ENCODE results near the gene STAT2. TPM values are rescaled to one million over a fixed set of nuclear protein-coding genes. Genes with fewer than 3 reads are reported as not detected.
"Not testable (repeated sequence)": the region's sequence is repeated elsewhere in the genome, so short reads cannot be mapped to it uniquely, and the experiment has no call there.

Gene STAT2
- total RNA-seq, 1 donor from 2014 or later = 327 TPM

GRCh38 chr12:56337753-56338251 lies 22.1 kb downstream of the STAT2 start:
- peaks cover 14% of the 10 kb centered on the region for H3K4me1 Mint-ChIP-seq (ENCODE audit: unreplicated experiment)
- DNase-seq (ENCODE audit: extremely low spot score, unreplicated experiment) = no peak
- H3K9me3 Mint-ChIP-seq (ENCODE audit: unreplicated experiment) = no peaks in the 10 kb centered on the region
- H3K36me3 Mint-ChIP-seq (ENCODE audit: unreplicated experiment) = no peaks in the 10 kb centered on the region
- TF ChIP-seq, protein P1, sequence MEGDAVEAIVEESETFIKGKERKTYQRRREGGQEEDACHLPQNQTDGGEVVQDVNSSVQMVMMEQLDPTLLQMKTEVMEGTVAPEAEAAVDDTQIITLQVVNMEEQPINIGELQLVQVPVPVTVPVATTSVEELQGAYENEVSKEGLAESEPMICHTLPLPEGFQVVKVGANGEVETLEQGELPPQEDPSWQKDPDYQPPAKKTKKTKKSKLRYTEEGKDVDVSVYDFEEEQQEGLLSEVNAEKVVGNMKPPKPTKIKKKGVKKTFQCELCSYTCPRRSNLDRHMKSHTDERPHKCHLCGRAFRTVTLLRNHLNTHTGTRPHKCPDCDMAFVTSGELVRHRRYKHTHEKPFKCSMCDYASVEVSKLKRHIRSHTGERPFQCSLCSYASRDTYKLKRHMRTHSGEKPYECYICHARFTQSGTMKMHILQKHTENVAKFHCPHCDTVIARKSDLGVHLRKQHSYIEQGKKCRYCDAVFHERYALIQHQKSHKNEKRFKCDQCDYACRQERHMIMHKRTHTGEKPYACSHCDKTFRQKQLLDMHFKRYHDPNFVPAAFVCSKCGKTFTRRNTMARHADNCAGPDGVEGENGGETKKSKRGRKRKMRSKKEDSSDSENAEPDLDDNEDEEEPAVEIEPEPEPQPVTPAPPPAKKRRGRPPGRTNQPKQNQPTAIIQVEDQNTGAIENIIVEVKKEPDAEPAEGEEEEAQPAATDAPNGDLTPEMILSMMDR (IDR thresholded peaks at IDR 0.05) = no peak
- H3K27me3 Mint-ChIP-seq (ENCODE audit: unreplicated experiment) = no peaks in the 10 kb centered on the region
- no peak overlapping the region for H3K4me3 Mint-ChIP-seq (ENCODE audit: unreplicated experiment)
- no peak overlapping the region for H3K27ac Mint-ChIP-seq (ENCODE audit: unreplicated experiment)

- no peak for DNase-seq (ENCODE audit: extremely low spot score, unreplicated experiment)
- TF ChIP-seq, protein P1 (IDR thresholded peaks at IDR 0.05) = no peak
- Mint-ChIP-seq H3K4me1 (ENCODE audit: unreplicated experiment) (peaks cover 17% of the 10 kb centered on the region), H3K36me3 (ENCODE audit: unreplicated experiment) (no peaks in the 10 kb centered on the region), H3K4me3 (ENCODE audit: unreplicated experiment) (no peak overlapping the region), H3K9me3 (ENCODE audit: unreplicated experiment) (no peaks in the 10 kb centered on the region), H3K27ac (ENCODE audit: unreplicated experiment) (no peak overlapping the region), H3K27me3 (ENCODE audit: unreplicated experiment) (no peaks in the 10 kb centered on the region)
Observed at GRCh38 chr12:56336361-56337167, 23.3 kb downstream of the STAT2 start.

GRCh38 chr12:56335527-56335926 lies 24.4 kb downstream of the STAT2 start:
- not testable (repeated sequence) for H3K36me3 Mint-ChIP-seq (ENCODE audit: unreplicated experiment); H3K4me3 Mint-ChIP-seq (ENCODE audit: unreplicated experiment); H3K27me3 Mint-ChIP-seq (ENCODE audit: unreplicated experiment); H3K9me3 Mint-ChIP-seq (ENCODE audit: unreplicated experiment); H3K27ac Mint-ChIP-seq (ENCODE audit: unreplicated experiment); DNase-seq (ENCODE audit: extremely low spot score, unreplicated experiment)
- peaks cover 17% of the 10 kb centered on the region for H3K4me1 Mint-ChIP-seq (ENCODE audit: unreplicated experiment)

DNA sequence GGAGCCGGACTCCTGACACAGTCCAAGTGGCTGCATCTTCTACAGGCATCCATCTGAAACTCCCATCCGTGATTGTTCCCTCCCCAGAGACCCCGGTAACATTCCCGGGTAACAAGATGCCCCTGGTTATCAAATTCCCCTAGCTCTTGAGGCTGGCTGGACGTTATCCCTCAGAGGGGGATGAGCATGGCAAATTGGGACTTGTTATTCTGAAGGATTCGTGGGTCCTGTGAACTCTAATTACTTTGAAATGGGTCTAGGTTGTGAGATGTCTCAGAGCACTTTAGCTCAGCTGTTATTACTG lies 25.5 kb downstream of the STAT2 start:
- Mint-ChIP-seq H3K4me1 (ENCODE audit: unreplicated experiment) (peaks cover 17% of the 10 kb centered on the region), H3K27ac (ENCODE audit: unreplicated experiment) (peak overlapping the region; percentile 97)
- no peak for DNase-seq (ENCODE audit: extremely low spot score, unreplicated experiment)

GRCh38 chr12:56333679-56334489 lies 26.0 kb downstream of the STAT2 start, which contains the start of gene PAN2:
TSS of gene PAN2 (minus strand) at chr12:56334000. CDS start at chr12:56333094, 906 bp downstream.
- H3K36me3 Mint-ChIP-seq (ENCODE audit: unreplicated experiment) = peaks cover 3% of the 10 kb centered on the region
- TF ChIP-seq, protein P1 (IDR thresholded peaks at IDR 0.05) = peak; percentile 81
- peak; percentile 95 for DNase-seq (ENCODE audit: extremely low spot score, unreplicated experiment)
- H3K9me3 Mint-ChIP-seq (ENCODE audit: unreplicated experiment) = no peaks in the 10 kb centered on the region
- H3K27ac Mint-ChIP-seq (ENCODE audit: unreplicated experiment) = peak within 1 kb of the TSS; percentile 97
- H3K27me3 Mint-ChIP-seq (ENCODE audit: unreplicated experiment) = no peaks in the 10 kb centered on the region
- peaks cover 17% of the 10 kb centered on the region for H3K4me1 Mint-ChIP-seq (ENCODE audit: unreplicated experiment)
- H3K4me3 Mint-ChIP-seq (ENCODE audit: unreplicated experiment) = peak within 1 kb of the TSS; percentile 82

More for the DNA sequence above, 25.5 kb downstream of the STAT2 start:
- Mint-ChIP-seq H3K36me3 (ENCODE audit: unreplicated experiment) (peaks cover 3% of the 10 kb centered on the region), H3K4me3 (ENCODE audit: unreplicated experiment) (peak overlapping the region; percentile 82), H3K27me3 (ENCODE audit: unreplicated experiment) (no peaks in the 10 kb centered on the region), H3K9me3 (ENCODE audit: unreplicated experiment) (no peaks in the 10 kb centered on the region)
- TF ChIP-seq, protein P1 (IDR thresholded peaks at IDR 0.05) = no peak
